Activated CD4-positive, alpha-beta T cell treated with anti-CD3 and anti-CD28 coated beads for 1 hour (primary cell): ENCODE measurements around the gene GOLGA6A.

Experiments
- DNase-seq: peaks from one replicate; pipeline ENCODE4 v3.0.0-alpha.2; 2020

GOLGA6A gene

DNA sequence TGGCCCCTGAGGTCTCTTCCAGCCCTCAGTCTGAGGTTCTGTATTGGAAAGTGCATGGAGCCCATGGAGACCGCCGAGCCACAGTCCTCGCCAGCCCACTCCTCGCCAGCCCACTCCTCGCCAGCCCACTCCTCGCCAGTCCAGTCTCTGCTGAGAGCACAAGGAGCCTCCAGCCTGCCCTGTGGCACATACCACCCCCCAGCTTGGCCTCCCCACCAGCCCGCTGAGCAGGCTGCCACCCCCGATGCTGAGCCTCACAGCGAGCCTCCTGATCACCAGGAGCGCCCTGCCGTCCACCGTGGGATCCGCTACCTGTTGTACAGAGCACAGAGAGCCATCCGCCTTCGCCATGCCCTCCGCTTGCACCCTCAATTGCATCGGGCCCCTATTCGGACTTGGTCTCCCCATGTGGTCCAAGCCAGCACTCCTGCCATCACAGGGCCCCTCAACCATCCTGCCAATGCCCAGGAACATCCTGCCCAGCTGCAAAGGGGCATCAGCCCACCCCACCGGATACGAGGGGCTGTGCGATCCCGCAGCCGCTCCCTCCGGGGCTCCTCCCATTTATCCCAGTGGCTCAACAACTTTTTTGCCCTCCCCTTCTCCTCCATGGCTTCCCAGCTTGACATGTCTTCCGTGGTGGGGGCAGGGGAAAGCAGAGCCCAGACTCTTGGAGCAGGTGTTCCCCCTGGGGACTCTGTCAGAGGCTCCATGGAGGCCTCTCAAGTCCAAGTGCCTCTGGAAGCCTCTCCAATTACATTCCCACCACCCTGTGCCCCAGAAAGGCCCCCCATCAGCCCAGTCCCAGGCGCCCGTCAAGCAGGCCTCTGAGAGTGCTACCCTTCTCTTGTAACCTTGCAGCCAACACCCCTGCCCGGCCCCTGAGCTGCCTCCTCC is 47.0 kb downstream of the GOLGA6A start:
- DNase-seq: no peak

- DNase-seq: no peak
Observed at GRCh38 chr15:74034206-74034755, 48.1 kb downstream of the GOLGA6A start.

- DNase-seq: no peak
Observed at GRCh38 chr15:74032606-74033561, 49.5 kb downstream of the GOLGA6A start.

DNA sequence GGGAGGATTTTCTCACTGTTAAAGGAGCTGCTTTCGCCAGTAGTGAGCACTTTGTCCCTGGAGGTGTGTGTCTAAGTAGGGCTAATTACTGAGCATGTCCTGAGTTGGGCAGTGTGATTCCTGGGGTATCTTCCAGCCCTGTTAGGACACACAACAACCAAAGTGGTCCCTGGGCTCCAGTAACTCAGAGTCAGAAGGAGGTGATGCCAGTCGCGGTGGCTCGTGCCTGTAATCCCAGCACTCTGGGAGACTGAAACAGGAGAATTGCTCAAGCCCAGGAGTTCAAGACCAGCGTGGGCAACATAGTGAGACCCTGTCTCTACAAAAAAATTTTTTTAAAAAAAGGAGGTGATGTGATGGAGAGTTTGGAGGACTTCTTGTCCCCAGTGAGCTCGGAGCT is 50.3 kb downstream of the GOLGA6A start:
- DNase-seq: no peak

GRCh38 chr15:74028646-74029045 is 53.7 kb downstream of the GOLGA6A start:
- no peak for DNase-seq

DNA sequence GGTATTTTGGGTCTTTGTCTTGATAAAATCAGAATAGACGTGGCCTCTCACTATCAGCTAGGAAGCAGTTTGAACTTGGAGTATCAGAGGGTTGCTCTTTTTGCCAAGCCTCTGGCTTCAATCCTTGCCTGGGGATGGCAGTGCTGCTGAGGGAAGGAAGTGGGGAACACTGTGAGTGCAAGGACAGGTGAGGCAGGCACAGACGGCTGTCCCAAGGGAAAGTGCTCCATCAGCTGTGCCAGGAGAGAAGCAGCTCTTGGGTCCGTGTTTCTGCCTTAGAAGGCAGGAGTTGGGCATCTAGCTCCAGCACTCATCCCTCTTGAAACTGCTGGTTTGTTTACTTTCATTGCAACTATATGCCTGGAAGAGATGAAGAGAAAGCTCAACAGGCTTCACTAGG is 54.7 kb downstream of the GOLGA6A start:
- DNase-seq: no peak

DNA sequence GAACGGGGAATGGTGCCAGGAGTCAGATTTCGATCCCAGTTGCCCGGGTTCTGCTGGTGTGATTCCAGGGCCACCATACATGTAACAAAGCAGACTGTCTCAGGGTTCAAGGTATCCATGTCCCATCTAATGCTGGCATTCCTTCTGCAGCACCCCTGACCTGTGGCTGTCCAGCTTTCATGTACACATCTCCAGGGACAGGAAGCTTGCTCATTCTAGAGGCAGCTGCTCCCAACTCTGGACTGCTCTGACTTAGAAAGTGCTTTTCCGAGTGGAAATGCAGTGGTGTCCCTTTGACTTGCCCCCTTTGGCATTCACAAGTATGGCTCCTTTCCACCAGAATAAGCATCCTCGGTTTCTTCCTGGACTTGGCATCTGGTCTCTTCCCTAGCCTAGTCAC is 56.9 kb downstream of the GOLGA6A start:
- DNase-seq: no peak

GRCh38 chr15:74024687-74025086 is 57.7 kb downstream of the GOLGA6A start:
- DNase-seq: no peak

DNA sequence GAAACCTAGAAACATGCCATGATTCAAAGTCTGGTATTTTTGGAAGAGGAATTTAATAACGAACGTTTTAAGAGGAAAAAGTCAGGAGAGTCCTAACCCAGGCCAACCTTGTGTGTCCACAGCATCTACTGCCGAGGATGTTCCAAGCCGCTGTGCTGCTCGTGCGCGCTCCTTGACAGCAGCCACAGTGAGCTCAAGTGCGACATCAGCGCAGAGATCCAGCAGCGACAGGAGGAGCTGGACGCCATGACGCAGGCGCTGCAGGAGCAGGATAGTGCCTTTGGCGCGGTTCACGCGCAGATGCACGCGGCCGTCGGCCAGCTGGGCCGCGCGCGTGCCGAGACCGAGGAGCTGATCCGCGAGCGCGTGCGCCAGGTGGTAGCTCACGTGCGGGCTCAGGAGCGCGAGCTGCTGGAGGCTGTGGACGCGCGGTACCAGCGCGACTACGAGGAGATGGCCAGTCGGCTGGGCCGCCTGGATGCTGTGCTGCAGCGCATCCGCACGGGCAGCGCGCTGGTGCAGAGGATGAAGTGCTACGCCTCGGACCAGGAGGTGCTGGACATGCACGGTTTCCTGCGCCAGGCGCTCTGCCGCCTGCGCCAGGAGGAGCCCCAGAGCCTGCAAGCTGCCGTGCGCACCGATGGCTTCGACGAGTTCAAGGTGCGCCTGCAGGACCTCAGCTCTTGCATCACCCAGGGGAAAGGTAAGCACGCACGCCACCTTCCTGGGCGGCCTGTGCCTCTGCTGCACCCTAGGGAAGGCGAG is 59.5 kb downstream of the GOLGA6A start:
- DNase-seq: no peak
